ENCODE results near the gene PARN.
A peak's percentile ranks its signal among the peaks of the same experiment; 100 is the strongest.
"Not testable (repeated sequence)": the region's sequence is repeated elsewhere in the genome, so short reads cannot be mapped to it uniquely, and the experiment has no call there.

PARN gene

GRCh38 chr16:14574698-14575415, 55.2 kb downstream of the PARN start:
- not testable (repeated sequence) for DNase-seq (ENCODE audit: low spot score)

GRCh38 chr16:14572535-14572934, 57.5 kb downstream of the PARN start:
- no peak for DNase-seq (ENCODE audit: low spot score)

GRCh38 chr16:14569213-14569612, 60.8 kb downstream of the PARN start:
- DNase-seq (ENCODE audit: low spot score) = peak; percentile 8

- DNase-seq (ENCODE audit: low spot score) = no peak
Measured at GRCh38 chr16:14566599-14566998, 63.5 kb downstream of the PARN start.

- DNase-seq (ENCODE audit: low spot score) = no peak
Measured at GRCh38 chr16:14565688-14566025, 64.4 kb downstream of the PARN start.

- DNase-seq (ENCODE audit: low spot score) = no peak
Measured at GRCh38 chr16:14564861-14565687, 65.0 kb downstream of the PARN start.

GRCh38 chr16:14564323-14564722, 65.7 kb downstream of the PARN start:
- DNase-seq (ENCODE audit: low spot score) = no peak

GRCh38 chr16:14562691-14563491, 67.2 kb downstream of the PARN start:
- DNase-seq (ENCODE audit: low spot score) = peak; percentile 6

- no peak for DNase-seq (ENCODE audit: low spot score)
Measured at GRCh38 chr16:14560523-14560922, 69.5 kb downstream of the PARN start.

- no peak for DNase-seq (ENCODE audit: low spot score)
Measured at GRCh38 chr16:14559809-14560241, 70.2 kb downstream of the PARN start.

GRCh38 chr16:14553447-14553846, 76.6 kb downstream of the PARN start:
- DNase-seq (ENCODE audit: low spot score) = no peak

- no peak for DNase-seq (ENCODE audit: low spot score)
Measured at GRCh38 chr16:14549789-14550153, 80.3 kb downstream of the PARN start.

GRCh38 chr16:14548933-14549788, 80.9 kb downstream of the PARN start:
- DNase-seq (ENCODE audit: low spot score) = no peak

- no peak for DNase-seq (ENCODE audit: low spot score)
Measured at GRCh38 chr16:14545346-14545884, 84.6 kb downstream of the PARN start.

GRCh38 chr16:14544846-14545245, 85.2 kb downstream of the PARN start:
- DNase-seq (ENCODE audit: low spot score) = not testable (repeated sequence)

- no peak for DNase-seq (ENCODE audit: low spot score)
Measured at GRCh38 chr16:14539631-14540030, 90.4 kb downstream of the PARN start.

- no peak for DNase-seq (ENCODE audit: low spot score)
Measured at GRCh38 chr16:14539156-14539555, 90.9 kb downstream of the PARN start.

- no peak for DNase-seq (ENCODE audit: low spot score)
Measured at GRCh38 chr16:14538604-14539003, 91.5 kb downstream of the PARN start.

- DNase-seq (ENCODE audit: low spot score) = no peak
Measured at GRCh38 chr16:14531613-14532012, 98.4 kb downstream of the PARN start.

- no peak for DNase-seq (ENCODE audit: low spot score)
Measured at GRCh38 chr16:14531101-14531500, 99.0 kb downstream of the PARN start.

- DNase-seq (ENCODE audit: low spot score) = no peak
Measured at GRCh38 chr16:14530046-14530445, 100.0 kb downstream of the PARN start.

Measured in LoVo (cell line).